Measurements from ENCODE around the gene ACSM5. TPM values are rescaled to one million over a fixed set of nuclear protein-coding genes. Genes with fewer than 3 reads are reported as not detected.

ACSM5 gene
- total and polyA plus RNA-seq, 2 donors (not counting 1 experiment from before 2014, with no cell fraction given) = not detected

- H3K79me2 ChIP-seq (ENCODE audit: control insufficient read depth, insufficient read depth, low read length) = no peaks in the 10 kb centered on the region
- no peaks in the 10 kb centered on the region for H3K27me3 ChIP-seq (replicated peaks in 1 of 4; ENCODE audit: control extremely low read depth in 1 of 4, control insufficient read depth in 3 of 4, insufficient read depth in 4 of 4, low read length in 3 of 4)
- no peak overlapping the region for H2AFZ ChIP-seq (ENCODE audit: insufficient read depth, low read depth, low read length, poor library complexity, severe bottlenecking)
- H3K4me2 ChIP-seq (replicated peaks; ENCODE audit: low read depth, low read length, poor library complexity, severe bottlenecking) = no peak overlapping the region
- no peak overlapping the region for H3K4me3 ChIP-seq (ENCODE audit: control extremely low read depth in 1 of 5, extremely low read depth in 1 of 5, insufficient read depth in 1 of 5, low read depth in 2 of 5, low read length in 4 of 5)
- H3K27ac ChIP-seq (ENCODE audit: low read length in 2 of 2) = no peak overlapping the region
- H4K20me1 ChIP-seq (ENCODE audit: control insufficient read depth, insufficient read depth, low read length, poor library complexity, severe bottlenecking) = no peaks in the 10 kb centered on the region
- intact Hi-C loops (cut with micrococcal nuclease) = no loop called here
- TF ChIP-seq CTCF (IDR thresholded peaks at IDR 0.05) (no peak), EZH2 (IDR thresholded peaks at IDR 0.05; ENCODE audit: borderline replicate concordance, insufficient read depth, low read depth, low read length, poor library complexity, severe bottlenecking) (no peak)
- H3K36me3 ChIP-seq (replicated peaks in 1 of 2; ENCODE audit: control extremely low read depth in 1 of 2, control insufficient read depth in 1 of 2, extremely low read depth in 1 of 2, insufficient read depth in 2 of 2, low read length in 1 of 2) = no peaks in the 10 kb centered on the region
- no peak for DNase-seq
- WGBS (ENCODE audit: insufficient coverage) = 57% methylated on average over 1 of the region's 2 CpGs
- H3K9me3 ChIP-seq (ENCODE audit: control extremely low read depth in 1 of 3, control insufficient read depth in 2 of 3, insufficient read depth in 1 of 3, low read length in 2 of 3) = no peaks in the 10 kb centered on the region
- no peak for ATAC-seq (ENCODE audit: low read depth)
- ChIA-PET POLR2A (no interaction called here), CTCF (interaction anchor here (4.4 kb wide), 1 partner anchor 9 kb away, joined by 30 read pairs; no protein-coding TSS in a partner anchor)
- H3K4me1 ChIP-seq (ENCODE audit: control insufficient read depth in 2 of 2, insufficient read depth in 2 of 2, low read length in 2 of 2) = no peaks in the 10 kb centered on the region
- no peaks in the 10 kb centered on the region for H3K27me3 Mint-ChIP-seq
- no peak overlapping the region for H3K9ac ChIP-seq (ENCODE audit: low read length)
- H3K27ac Mint-ChIP-seq = no peak overlapping the region
- no peak overlapping the region for H3K4me3 Mint-ChIP-seq
- H3K4me1 Mint-ChIP-seq = no peaks in the 10 kb centered on the region
- H3K9me3 Mint-ChIP-seq (ENCODE audit: insufficient read depth) = no peaks in the 10 kb centered on the region
Measured at GRCh38 chr16:20393801-20394577, 15.3 kb upstream of the ACSM5 start.

GRCh38 chr16:20395946-20396345, 13.4 kb upstream of the ACSM5 start:
- Histone ChIP-seq H2AFZ (ENCODE audit: insufficient read depth, low read depth, low read length, poor library complexity, severe bottlenecking) (no peak overlapping the region), H3K79me2 (ENCODE audit: control insufficient read depth, insufficient read depth, low read length) (no peaks in the 10 kb centered on the region), H3K27ac (ENCODE audit: low read length in 2 of 2) (no peak overlapping the region), H3K9ac (ENCODE audit: low read length) (no peak overlapping the region), H3K27me3 (replicated peaks in 1 of 4; ENCODE audit: control extremely low read depth in 1 of 4, control insufficient read depth in 3 of 4, insufficient read depth in 4 of 4, low read length in 3 of 4) (no peaks in the 10 kb centered on the region), H4K20me1 (ENCODE audit: control insufficient read depth, insufficient read depth, low read length, poor library complexity, severe bottlenecking) (no peaks in the 10 kb centered on the region), H3K9me3 (ENCODE audit: control extremely low read depth in 1 of 3, control insufficient read depth in 2 of 3, insufficient read depth in 1 of 3, low read length in 2 of 3) (no peaks in the 10 kb centered on the region), H3K4me1 (ENCODE audit: control insufficient read depth in 2 of 2, insufficient read depth in 2 of 2, low read length in 2 of 2) (no peaks in the 10 kb centered on the region), H3K4me2 (replicated peaks; ENCODE audit: low read depth, low read length, poor library complexity, severe bottlenecking) (no peak overlapping the region), H3K36me3 (replicated peaks in 1 of 2; ENCODE audit: control extremely low read depth in 1 of 2, control insufficient read depth in 1 of 2, extremely low read depth in 1 of 2, insufficient read depth in 2 of 2, low read length in 1 of 2) (no peaks in the 10 kb centered on the region), H3K4me3 (ENCODE audit: control extremely low read depth in 1 of 5, extremely low read depth in 1 of 5, insufficient read depth in 1 of 5, low read depth in 2 of 5, low read length in 4 of 5) (no peak overlapping the region)
- intact Hi-C loops (cut with micrococcal nuclease) = no loop called here
- no peak for ATAC-seq (ENCODE audit: low read depth)
- DNase-seq = no peak
- TF ChIP-seq CTCF (IDR thresholded peaks at IDR 0.05) (no peak), EZH2 (IDR thresholded peaks at IDR 0.05; ENCODE audit: borderline replicate concordance, insufficient read depth, low read depth, low read length, poor library complexity, severe bottlenecking) (no peak)
- no peaks in the 10 kb centered on the region for H3K27me3 Mint-ChIP-seq
- H3K4me3 Mint-ChIP-seq = no peak overlapping the region
- H3K9me3 Mint-ChIP-seq (ENCODE audit: insufficient read depth) = no peaks in the 10 kb centered on the region
- H3K4me1 Mint-ChIP-seq = no peaks in the 10 kb centered on the region
- WGBS (ENCODE audit: insufficient coverage) = 80% methylated on average over 1 of the region's 2 CpGs
- ChIA-PET POLR2A (no interaction called here), CTCF (interaction anchor here (4.4 kb wide), 1 partner anchor 11 kb away, joined by 30 read pairs; no protein-coding TSS in a partner anchor)
- H3K27ac Mint-ChIP-seq = no peak overlapping the region

Measured in B cell (primary cell).